K562 (cell line): ENCODE data around the gene MMP26. TPM values are rescaled to one million over a fixed set of nuclear protein-coding genes. Genes with fewer than 3 reads are reported as not detected.

ENCODE experiments used
- ATAC-seq: fragments of 200-7000 bp; cut with Tn5 transposase; 3 replicates; pipeline ENCODE4 v1.9.1; 2020; ENCODE audit warnings: moderate library complexity
- BruUV-seq: library from RNA; stranded (reverse); fragments of 400-500 nt; replicated peaks from 2 replicates; lab custom pipeline; 2021; lab: Mats Ljungman, UMichigan
- CTCF ChIA-PET: fragments of 300-600 bp; formaldehyde crosslinking; extraction: SDS; loops from one replicate; lab custom pipeline; 2021; ENCODE audit warnings: low intra/inter-chr PET ratio; lab: Yijun Ruan, JAX
- POLR2A ChIA-PET: fragments of 300-600, 350-650 bp; sonication (Branson Sonifier 250); formaldehyde crosslinking; extraction: SDS; loops from one replicate; lab custom pipeline; 2021; ENCODE audit warnings: antibody characterized with exemption, inconsistent platforms; lab: Yijun Ruan, JAX
- DNase-seq, 4 experiments: peaks; one replicate each; pipeline versions ENCODE4 v3.0.0 to v3.0.0-alpha.2; 2011 to 2018; ENCODE audit warnings: low spot score in 3 of 4, mixed read lengths in 3 of 4; ENCODE audit errors: extremely low read depth in 1 of 4
- FAIRE-seq: peaks from 2 replicates; lab custom pipeline; 2011; peaks lifted over from hg19 to GRCh38; lab: Jason Lieb, UNC
- H2AFZ ChIP-seq: 2 replicates; pipeline ENCODE4 v1.6.0; 2011; ENCODE audit warnings: low read depth, low read length, control low read depth, inconsistent platforms
- H3K27ac ChIP-seq: fragments of 200-600 bp; 3 replicates; pipeline ENCODE4 v1.8.0; 2011; ENCODE audit warnings: low read depth, mild to moderate bottlenecking, control low read depth, inconsistent platforms, low read length, moderate library complexity, mixed read lengths; ENCODE audit errors: extremely low read depth
- H3K27me3 ChIP-seq, 2 experiments: fragments of 300-600 bp in 1 of 2; 2 replicates in 1 of 2; 3 replicates in 1 of 2; pipeline versions ENCODE4 v1.6.0 to v1.8.0; 2011; ENCODE audit warnings: inconsistent platforms in 2 of 2, low read length in 2 of 2, mild to moderate bottlenecking in 1 of 2, mixed read lengths in 1 of 2, moderate library complexity in 1 of 2; ENCODE audit not compliant: control insufficient read depth in 2 of 2, insufficient read depth in 2 of 2
- H3K36me3 ChIP-seq: fragments of 300-600 bp; 3 replicates; pipeline ENCODE4 v1.8.0; 2011; ENCODE audit warnings: mild to moderate bottlenecking, low read length, inconsistent platforms; ENCODE audit not compliant: control insufficient read depth, insufficient read depth
- H3K4me1 ChIP-seq, 2 experiments: fragments of 200-600 bp in 1 of 2; replicated peaks in 1 of 2; 2 replicates in 1 of 2; 3 replicates in 1 of 2; pipeline versions ENCODE4 v1.5.1 to v1.8.0; 2011; ENCODE audit warnings: inconsistent platforms in 2 of 2, low read length in 2 of 2, mild to moderate bottlenecking in 1 of 2, mixed read lengths in 1 of 2, moderate library complexity in 1 of 2; ENCODE audit not compliant: control insufficient read depth in 2 of 2, insufficient read depth in 2 of 2
- H3K4me2 ChIP-seq: 2 replicates; pipeline ENCODE4 v1.6.1; 2011; ENCODE audit warnings: low read length, control low read depth, inconsistent platforms, mixed read lengths; ENCODE audit not compliant: insufficient read depth
- H3K4me3 ChIP-seq: fragments of 200-600 bp; sonication (generic), shearing (Covaris generic); 2 replicates; pipeline ENCODE4 v1.5.1; 2016; ENCODE audit warnings: control low read depth, inconsistent platforms
- H3K79me2 ChIP-seq: fragments of 200-600 bp; 3 replicates; pipeline ENCODE4 v1.8.0; 2011; ENCODE audit warnings: low read length, inconsistent platforms; ENCODE audit not compliant: control insufficient read depth, insufficient read depth
- H3K9ac ChIP-seq, 2 experiments: 2 replicates each; pipeline versions ENCODE4 v1.6.0 to v1.6.1; 2011; ENCODE audit warnings: low read depth in 2 of 2, low read length in 2 of 2, control low read depth in 1 of 2, inconsistent platforms in 1 of 2, mild to moderate bottlenecking in 1 of 2, mixed read lengths in 1 of 2; ENCODE audit not compliant: insufficient read depth in 1 of 2
- H3K9me1 ChIP-seq: one replicate; pipeline ENCODE4 v1.6.0; 2011; ENCODE audit warnings: inconsistent platforms, mild to moderate bottlenecking, low read length, moderate library complexity; ENCODE audit not compliant: control insufficient read depth, insufficient read depth
- H3K9me3 ChIP-seq: replicated peaks from 2 replicates; pipeline ENCODE4 v1.5.1; 2011; ENCODE audit warnings: low read depth, low read length, inconsistent platforms; ENCODE audit not compliant: control insufficient read depth, insufficient read depth
- H4K20me1 ChIP-seq: replicated peaks from 2 replicates; pipeline ENCODE4 v1.6.1; 2011; ENCODE audit warnings: low read length, inconsistent platforms, mixed read lengths; ENCODE audit not compliant: control insufficient read depth, insufficient read depth
- CBX8 ChIP-seq: fragments of 200-600 bp; sonication (generic); IDR thresholded peaks from 2 replicates; pipeline ENCODE4 v1.6.1; 2012; ENCODE audit warnings: borderline replicate concordance, mixed run types, low read depth, mild to moderate bottlenecking, moderate library complexity, mixed read lengths, low read length, control low read depth, inconsistent platforms; ENCODE audit not compliant: poor library complexity, severe bottlenecking; ENCODE audit errors: extremely low read depth
- FOXJ2 ChIP-seq: fragments of 200-800 bp; sonication (Bioruptor generic); IDR thresholded peaks from 2 replicates; pipeline ENCODE4 v1.6.1; 2016; ENCODE audit warnings: missing genetic modification characterization, missing compliant biosample characterization
- NEUROD1 ChIP-seq: fragments of 150-350 bp; IDR thresholded peaks from 2 replicates; pipeline ENCODE4 v1.6.1; 2014; ENCODE audit warnings: borderline replicate concordance, low read length, low read depth; ENCODE audit not compliant: partially characterized antibody
- PRPF4 ChIP-seq: fragments of 200-400 bp; formaldehyde crosslinking; IDR thresholded peaks from one replicate; pipeline ENCODE4 v1.6.1; 2017; ENCODE audit warnings: low read length, low read depth, mild to moderate bottlenecking; ENCODE audit not compliant: insufficient read depth, poor library complexity, severe bottlenecking
- SMARCA5 ChIP-seq: fragments of 450-650 bp; IDR thresholded peaks from 2 replicates; pipeline ENCODE4 v1.6.1; 2016
- ZNF282 ChIP-seq: sonication (generic); formaldehyde crosslinking; IDR thresholded peaks from 2 replicates; pipeline ENCODE4 v1.8.1; 2023; ENCODE audit warnings: missing genetic modification reagents
- WGBS: fragments of 100-300 bp; shearing (Covaris generic); methylation state at CpG from one replicate; pipeline ENCODE4 v1.1.6; 2016; ENCODE audit warnings: low coverage, mixed read lengths; ENCODE audit not compliant: insufficient coverage; ENCODE audit errors: missing lambda C conversion rate; 5-methylcytosine and 5-hydroxymethylcytosine counted together
- in situ Hi-C: fragments of 300-500 bp; cut with MboI; formaldehyde crosslinking; loops from 4 replicates; pipeline ENCODE4 v1.15.0; 2018; ENCODE audit warnings: inconsistent platforms, mixed read lengths
- intact Hi-C: fragments of 100-400 bp; cut with micrococcal nuclease; formaldehyde crosslinking; loops from 2 replicates; pipeline ENCODE4 v1.14.2; 2022
- polyA plus RNA-seq, 8 experiments: library from polyadenylated mRNA; depleted of rRNA in 4 of 8; stranded (reverse) in 5 of 8; unstranded in 3 of 8; fragments of >200 nt; fragmentation: Nextera tagmentation in 2 of 8; fragmentation: Illumina TruSeq in 1 of 8; extraction: Ambion mirVana in 2 of 8; extraction: Trizol in 1 of 8; gene quantifications; 2 replicates each; pipeline versions ENCODE4 v1.2.1 to v1.2.3, GENCODE V29; 2011 to 2014; ENCODE audit warnings: inconsistent platforms in 1 of 8, missing spikeins in 1 of 8
- total RNA-seq, 7 experiments: library from RNA; depleted of rRNA in 6 of 7; stranded (reverse); fragments of >200 nt in 6 of 7; fragmentation: Illumina TruSeq in 2 of 7; extraction: Trizol in 2 of 7; gene quantifications; 2 replicates each; pipeline versions ENCODE4 v1.2.1 to v1.2.3, GENCODE V29; 2011 to 2021; ENCODE audit warnings: low replicate concordance in 1 of 7
- TF ChIP-seq, protein P1 (sequence below): fragments of 450-650 bp; IDR thresholded peaks from 2 replicates; pipeline ENCODE4 v1.6.1; 2016; ENCODE audit warnings: mild to moderate bottlenecking
- TF ChIP-seq, protein P2 (sequence below): fragments of 450-650 bp; formaldehyde crosslinking; IDR thresholded peaks from 2 replicates; pipeline ENCODE4 v1.4.0; 2022; ENCODE audit warnings: mild to moderate bottlenecking, moderate library complexity
- TF ChIP-seq, protein P3 (sequence below), 2 experiments: fragments of 250-450 bp in 1 of 2; fragments of 450-650 bp in 1 of 2; sonication (Bioruptor Pico) in 1 of 2; IDR thresholded peaks; 2 replicates each; pipeline versions ENCODE4 v1.6.1 to v1.8.0; 2016 to 2021; ENCODE audit warnings: mild to moderate bottlenecking in 2 of 2, moderate library complexity in 2 of 2, missing compliant biosample characterization in 1 of 2, missing genetic modification characterization in 1 of 2
- TF ChIP-seq, protein P4 (sequence below): fragments of 450-650 bp; IDR thresholded peaks from 2 replicates; pipeline ENCODE4 v1.6.1; 2016
- TF ChIP-seq, protein P5 (sequence below): sonication (generic); formaldehyde crosslinking; IDR thresholded peaks from 2 replicates; pipeline ENCODE4 v1.8.0; 2022; ENCODE audit warnings: missing genetic modification reagents, mild to moderate bottlenecking, borderline replicate concordance

Gene MMP26
- total and polyA plus RNA-seq, 9 of the 15 experiments (the other 6 are each of a cell fraction or from before 2014, with no cell fraction given) = not detected

DNA sequence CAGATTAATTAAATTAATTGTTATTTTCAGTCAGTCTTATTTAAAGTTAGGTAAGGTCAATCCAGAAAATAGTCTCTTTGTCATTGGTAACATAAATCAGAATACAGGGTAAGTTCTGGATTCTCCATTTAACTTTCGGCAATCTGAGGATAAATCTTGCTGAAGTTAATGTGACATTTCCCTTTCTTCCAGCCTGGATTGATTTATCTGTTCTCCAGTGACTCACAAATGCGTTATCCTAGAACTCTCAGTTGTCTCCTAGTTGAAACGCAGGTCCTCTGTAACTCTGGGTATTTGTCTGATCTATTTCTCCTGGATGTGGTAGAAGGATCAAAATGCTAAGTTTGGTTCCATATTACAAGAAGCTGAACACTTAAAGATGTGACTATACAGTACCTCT is 39.8 kb upstream of the MMP26 start:
- peaks cover 0 to 3% of the 10 kb centered on the region in 2 experiments; a peak in 3 of 5 replicates for H3K4me1 ChIP-seq
- H3K4me2 ChIP-seq = no peak overlapping the region
- H3K9ac ChIP-seq = no peak overlapping the region
- no peaks in the 10 kb centered on the region for H4K20me1 ChIP-seq
- in situ Hi-C loops = no loop called here
- 3% methylated on average over 3 of the region's 3 CpGs for WGBS
- no peak overlapping the region for H3K4me3 ChIP-seq
- H3K27me3 ChIP-seq = no peaks in the 10 kb centered on the region
- H3K36me3 ChIP-seq = no peaks in the 10 kb centered on the region
- H3K9me1 ChIP-seq = no peaks in the 10 kb centered on the region
- no peaks in the 10 kb centered on the region for H3K79me2 ChIP-seq
- ATAC-seq (no peak), DNase-seq (no peak), FAIRE-seq (no peak)
- H2AFZ ChIP-seq = no peak overlapping the region
- POLR2A ChIA-PET = no interaction called here
- CTCF ChIA-PET = no interaction called here
- no peak overlapping the region for H3K27ac ChIP-seq
- intact Hi-C loops = no loop called here
- H3K9me3 ChIP-seq = no peaks in the 10 kb centered on the region
- no TSS peak for BruUV-seq
- TF ChIP-seq PRPF4 = no peak
- TF ChIP-seq ZNF282 (CRISPR knock-in tag) = no peak
- TF ChIP-seq, protein P1, sequence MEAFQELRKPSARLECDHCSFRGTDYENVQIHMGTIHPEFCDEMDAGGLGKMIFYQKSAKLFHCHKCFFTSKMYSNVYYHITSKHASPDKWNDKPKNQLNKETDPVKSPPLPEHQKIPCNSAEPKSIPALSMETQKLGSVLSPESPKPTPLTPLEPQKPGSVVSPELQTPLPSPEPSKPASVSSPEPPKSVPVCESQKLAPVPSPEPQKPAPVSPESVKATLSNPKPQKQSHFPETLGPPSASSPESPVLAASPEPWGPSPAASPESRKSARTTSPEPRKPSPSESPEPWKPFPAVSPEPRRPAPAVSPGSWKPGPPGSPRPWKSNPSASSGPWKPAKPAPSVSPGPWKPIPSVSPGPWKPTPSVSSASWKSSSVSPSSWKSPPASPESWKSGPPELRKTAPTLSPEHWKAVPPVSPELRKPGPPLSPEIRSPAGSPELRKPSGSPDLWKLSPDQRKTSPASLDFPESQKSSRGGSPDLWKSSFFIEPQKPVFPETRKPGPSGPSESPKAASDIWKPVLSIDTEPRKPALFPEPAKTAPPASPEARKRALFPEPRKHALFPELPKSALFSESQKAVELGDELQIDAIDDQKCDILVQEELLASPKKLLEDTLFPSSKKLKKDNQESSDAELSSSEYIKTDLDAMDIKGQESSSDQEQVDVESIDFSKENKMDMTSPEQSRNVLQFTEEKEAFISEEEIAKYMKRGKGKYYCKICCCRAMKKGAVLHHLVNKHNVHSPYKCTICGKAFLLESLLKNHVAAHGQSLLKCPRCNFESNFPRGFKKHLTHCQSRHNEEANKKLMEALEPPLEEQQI = no peak
- TF ChIP-seq, protein P2, sequence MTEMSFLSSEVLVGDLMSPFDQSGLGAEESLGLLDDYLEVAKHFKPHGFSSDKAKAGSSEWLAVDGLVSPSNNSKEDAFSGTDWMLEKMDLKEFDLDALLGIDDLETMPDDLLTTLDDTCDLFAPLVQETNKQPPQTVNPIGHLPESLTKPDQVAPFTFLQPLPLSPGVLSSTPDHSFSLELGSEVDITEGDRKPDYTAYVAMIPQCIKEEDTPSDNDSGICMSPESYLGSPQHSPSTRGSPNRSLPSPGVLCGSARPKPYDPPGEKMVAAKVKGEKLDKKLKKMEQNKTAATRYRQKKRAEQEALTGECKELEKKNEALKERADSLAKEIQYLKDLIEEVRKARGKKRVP = no peak
- TF ChIP-seq, protein P3, sequence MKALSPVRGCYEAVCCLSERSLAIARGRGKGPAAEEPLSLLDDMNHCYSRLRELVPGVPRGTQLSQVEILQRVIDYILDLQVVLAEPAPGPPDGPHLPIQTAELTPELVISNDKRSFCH (CRISPR knock-in tag; IDR thresholded peaks at IDR 0.05) = no peak
- TF ChIP-seq, protein P3 (tag; IDR thresholded peaks at IDR 0.05) = no peak
- no peak for TF ChIP-seq FOXJ2 (tag)
- TF ChIP-seq, protein P4, sequence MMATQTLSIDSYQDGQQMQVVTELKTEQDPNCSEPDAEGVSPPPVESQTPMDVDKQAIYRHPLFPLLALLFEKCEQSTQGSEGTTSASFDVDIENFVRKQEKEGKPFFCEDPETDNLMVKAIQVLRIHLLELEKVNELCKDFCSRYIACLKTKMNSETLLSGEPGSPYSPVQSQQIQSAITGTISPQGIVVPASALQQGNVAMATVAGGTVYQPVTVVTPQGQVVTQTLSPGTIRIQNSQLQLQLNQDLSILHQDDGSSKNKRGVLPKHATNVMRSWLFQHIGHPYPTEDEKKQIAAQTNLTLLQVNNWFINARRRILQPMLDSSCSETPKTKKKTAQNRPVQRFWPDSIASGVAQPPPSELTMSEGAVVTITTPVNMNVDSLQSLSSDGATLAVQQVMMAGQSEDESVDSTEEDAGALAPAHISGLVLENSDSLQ = 0 out of 2 replicates have a peak, but pooled peaks have one; percentile 15
- TF ChIP-seq CBX8 = no peak
- TF ChIP-seq, protein P5, sequence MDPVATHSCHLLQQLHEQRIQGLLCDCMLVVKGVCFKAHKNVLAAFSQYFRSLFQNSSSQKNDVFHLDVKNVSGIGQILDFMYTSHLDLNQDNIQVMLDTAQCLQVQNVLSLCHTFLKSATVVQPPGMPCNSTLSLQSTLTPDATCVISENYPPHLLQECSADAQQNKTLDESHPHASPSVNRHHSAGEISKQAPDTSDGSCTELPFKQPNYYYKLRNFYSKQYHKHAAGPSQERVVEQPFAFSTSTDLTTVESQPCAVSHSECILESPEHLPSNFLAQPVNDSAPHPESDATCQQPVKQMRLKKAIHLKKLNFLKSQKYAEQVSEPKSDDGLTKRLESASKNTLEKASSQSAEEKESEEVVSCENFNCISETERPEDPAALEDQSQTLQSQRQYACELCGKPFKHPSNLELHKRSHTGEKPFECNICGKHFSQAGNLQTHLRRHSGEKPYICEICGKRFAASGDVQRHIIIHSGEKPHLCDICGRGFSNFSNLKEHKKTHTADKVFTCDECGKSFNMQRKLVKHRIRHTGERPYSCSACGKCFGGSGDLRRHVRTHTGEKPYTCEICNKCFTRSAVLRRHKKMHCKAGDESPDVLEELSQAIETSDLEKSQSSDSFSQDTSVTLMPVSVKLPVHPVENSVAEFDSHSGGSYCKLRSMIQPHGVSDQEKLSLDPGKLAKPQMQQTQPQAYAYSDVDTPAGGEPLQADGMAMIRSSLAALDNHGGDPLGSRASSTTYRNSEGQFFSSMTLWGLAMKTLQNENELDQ = no peak
- TF ChIP-seq NEUROD1 = no peak
- no peak for TF ChIP-seq SMARCA5
